T-cell (primary cell): ENCODE data around the gene FOXO3. TPM values are rescaled to one million over a fixed set of nuclear protein-coding genes. Genes with fewer than 3 reads are reported as not detected.
"Not testable (repeated sequence)": the region's sequence is repeated elsewhere in the genome, so short reads cannot be mapped to it uniquely, and the experiment has no call there.

Source experiments
- ATAC-seq, 4 experiments: fragments of 200-7000 bp in 3 of 4; fragments of 150-1000 bp in 1 of 4; cut with Tn5 transposase; replicated peaks in 1 of 4; 1 replicate in 3 of 4; 2 replicates in 1 of 4; pipeline ENCODE4 v1.10.0; 2021; ENCODE audit warnings: moderate library complexity in 3 of 4, mild to moderate bottlenecking in 2 of 4, moderate number of reproducible peaks in 1 of 4
- CTCF ChIA-PET, 2 donors: fragments of 300-600 bp; sonication (Branson Sonifier 250); formaldehyde crosslinking; loops; one replicate each; lab custom pipeline; 2022; ENCODE audit warnings: antibody characterized with exemption in 2 of 2; lab: Charles Lee
- POLR2A ChIA-PET, 2 donors: fragments of 300-600 bp; sonication (Branson Sonifier 250); formaldehyde crosslinking; loops; one replicate each; lab custom pipeline; 2022; ENCODE audit warnings: antibody characterized with exemption in 2 of 2; lab: Charles Lee
- DNase-seq, 35 experiments: peaks; one replicate each; pipeline versions ENCODE4 v3.0.0 to v3.0.0-alpha.2; 2013 to 2023
- H3K27ac ChIP-seq: one replicate; pipeline ENCODE4 v1.5.1; 2013; ENCODE audit warnings: low read length
- H3K27me3 ChIP-seq, 2 experiments: replicated peaks in 1 of 2; 1 replicate in 1 of 2; 2 replicates in 1 of 2; pipeline versions ENCODE4 v1.6.1 to v1.7.0; 2013; ENCODE audit warnings: low read length in 1 of 2, mixed read lengths in 1 of 2; ENCODE audit not compliant: control insufficient read depth in 2 of 2, insufficient read depth in 2 of 2; ENCODE audit errors: extremely low read depth in 1 of 2
- H3K36me3 ChIP-seq, 2 donors: 1 replicate in 1 of 2; 2 replicates in 1 of 2; pipeline versions ENCODE4 v1.6.1 to v1.7.0; 2013; ENCODE audit warnings: low read length in 1 of 2; ENCODE audit not compliant: control insufficient read depth in 2 of 2, insufficient read depth in 1 of 2; ENCODE audit errors: extremely low read depth in 1 of 2
- H3K4me1 ChIP-seq, 2 experiments: 1 replicate in 1 of 2; 2 replicates in 1 of 2; pipeline versions ENCODE4 v1.6.1 to v1.7.0; 2013; ENCODE audit warnings: low read length in 2 of 2, mixed read lengths in 1 of 2; ENCODE audit not compliant: insufficient read depth in 2 of 2, control insufficient read depth in 1 of 2; ENCODE audit errors: extremely low read depth in 1 of 2
- H3K4me3 ChIP-seq, 2 donors: 1 replicate in 1 of 2; 2 replicates in 1 of 2; pipeline versions ENCODE4 v1.5.1 to v1.7.0; 2013; ENCODE audit warnings: mild to moderate bottlenecking in 2 of 2, low read length in 1 of 2, moderate library complexity in 1 of 2; ENCODE audit not compliant: control insufficient read depth in 1 of 2; ENCODE audit errors: extremely low read depth in 1 of 2
- H3K9me3 ChIP-seq: 2 replicates; pipeline ENCODE4 v1.7.0; 2013
- H3K27ac Mint-ChIP-seq, 2 donors: one replicate each; pipeline ENCODE4 v1.8.0; 2020 to 2021; ENCODE audit warnings: mild to moderate bottlenecking in 2 of 2, mixed read lengths in 2 of 2
- H3K27me3 Mint-ChIP-seq, 2 donors: one replicate each; pipeline ENCODE4 v1.8.0; 2021 to 2022; ENCODE audit warnings: mixed read lengths in 2 of 2
- H3K36me3 Mint-ChIP-seq: one replicate; pipeline ENCODE4 v1.8.0; 2021; ENCODE audit warnings: mixed read lengths
- H3K4me1 Mint-ChIP-seq, 3 donors: one replicate each; pipeline ENCODE4 v1.8.0; 2020 to 2022; ENCODE audit warnings: mixed read lengths in 3 of 3, mild to moderate bottlenecking in 1 of 3
- H3K4me3 Mint-ChIP-seq, 3 donors: one replicate each; pipeline ENCODE4 v1.8.0; 2020 to 2022; ENCODE audit warnings: mild to moderate bottlenecking in 3 of 3, mixed read lengths in 3 of 3, moderate library complexity in 3 of 3
- H3K9me3 Mint-ChIP-seq, 3 donors: one replicate each; pipeline ENCODE4 v1.8.0; 2020 to 2022; ENCODE audit warnings: mixed read lengths in 3 of 3
- WGBS: methylation state at CpG from one replicate; pipeline ENCODE4 v1.1.5; 2013; ENCODE audit warnings: missing lambda C conversion rate; ENCODE audit not compliant: insufficient coverage; 5-methylcytosine and 5-hydroxymethylcytosine counted together
- total RNA-seq, 35 experiments: library from RNA in 6 of 35; stranded (reverse) in 6 of 35; fragments of 120-200 nt in 1 of 35; gene quantifications; one replicate each; pipeline versions ENCODE4 v1.2.1 to v1.2.4 and lab custom pipeline; 2013 to 2026

The FOXO3 gene
- total RNA-seq, 5 donors from 2014 or later (not counting 1 experiment from before 2014, with no cell fraction given), result 21.5 to 26.2 (median 22.2) TPM

DNA sequence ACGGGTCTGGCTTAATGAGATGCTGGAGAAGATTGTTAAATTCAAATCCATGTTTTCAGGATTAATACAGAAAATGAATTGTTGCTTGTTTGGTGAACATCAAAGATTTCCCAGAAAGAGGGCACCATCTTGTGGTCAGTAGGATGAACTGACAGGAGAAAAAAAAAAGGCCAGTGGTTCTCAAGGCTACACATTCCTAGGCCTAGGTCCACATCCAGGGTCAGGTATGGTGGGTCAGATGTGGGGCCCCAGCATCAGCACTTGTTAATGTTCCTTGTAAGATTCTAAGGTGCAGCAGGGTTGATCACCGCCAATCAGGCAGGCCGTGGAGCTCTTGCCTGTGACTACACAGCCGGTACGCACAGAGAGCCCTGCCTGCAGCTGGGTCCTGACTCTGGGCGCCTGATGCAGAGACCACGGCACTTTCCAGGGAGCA, 34.0 kb upstream of the FOXO3 start:
- no peak overlapping the region for H3K4me3 ChIP-seq
- Mint-ChIP-seq H3K27me3 (no peaks in the 10 kb centered on the region), H3K27ac (no peak overlapping the region), H3K36me3 (peaks cover 12% of the 10 kb centered on the region), H3K4me1 (no peaks in the 10 kb centered on the region), H3K9me3 (no peaks in the 10 kb centered on the region), H3K4me3 (no peak overlapping the region)
- no peak overlapping the region for H3K27ac ChIP-seq
- WGBS, result 84% methylated on average over 7 of the region's 7 CpGs
- H3K27me3 ChIP-seq, result peaks cover 0 to 4% of the 10 kb centered on the region in 2 experiments
- ChIA-PET CTCF (interaction anchor here in 1 of 2 donors (1.4 kb wide), 1 partner anchor 15 kb away, joined by 4 read pairs; no protein-coding TSS in a partner anchor), POLR2A (no interaction called here)
- H3K4me1 ChIP-seq, result no peaks in the 10 kb centered on the region
- ATAC-seq, result no peak
- no peaks in the 10 kb centered on the region for H3K36me3 ChIP-seq
- peak in 1 of 35 experiments; percentile 53 for DNase-seq
- H3K9me3 ChIP-seq, result no peaks in the 10 kb centered on the region

DNA sequence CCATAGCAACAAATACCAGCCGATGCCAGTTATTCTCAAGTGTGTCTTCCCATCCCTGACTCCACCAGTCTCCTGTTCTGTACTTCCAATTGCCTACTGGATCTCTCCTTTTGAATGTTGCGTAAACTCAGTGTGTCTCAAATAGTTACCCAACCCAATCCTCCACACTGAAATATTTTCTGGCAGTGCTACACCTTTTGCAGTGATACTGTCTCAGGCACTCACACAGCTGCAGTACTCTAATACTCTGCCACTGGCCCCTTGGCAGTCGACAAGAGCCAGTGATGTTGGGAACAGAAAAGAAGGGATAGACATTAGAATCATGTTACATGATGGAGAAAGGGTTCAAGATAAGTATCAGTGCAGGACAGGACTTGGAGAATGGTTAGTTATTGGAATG, 31.8 kb upstream of the FOXO3 start:
- H3K27me3 Mint-ChIP-seq, result no peaks in the 10 kb centered on the region
- no peaks in the 10 kb centered on the region for H3K36me3 Mint-ChIP-seq
- H3K27ac Mint-ChIP-seq, result no peak overlapping the region
- H3K4me1 ChIP-seq, result no peaks in the 10 kb centered on the region
- no peak overlapping the region for H3K4me3 ChIP-seq
- H3K27me3 ChIP-seq, result peaks cover 0 to 4% of the 10 kb centered on the region in 2 experiments
- no peaks in the 10 kb centered on the region for H3K9me3 Mint-ChIP-seq
- no peaks in the 10 kb centered on the region for H3K36me3 ChIP-seq
- H3K27ac ChIP-seq, result no peak overlapping the region
- POLR2A ChIA-PET, result no interaction called here
- WGBS, result 50% methylated on average over 3 of the region's 3 CpGs
- no peaks in the 10 kb centered on the region for H3K9me3 ChIP-seq
- CTCF ChIA-PET, result interaction anchor here in 1 of 2 donors (1.0 kb wide), 1 partner anchor 10 kb away, joined by 3 read pairs; no protein-coding TSS in a partner anchor
- H3K4me1 Mint-ChIP-seq, result no peaks in the 10 kb centered on the region
- no peak for DNase-seq
- no peak overlapping the region for H3K4me3 Mint-ChIP-seq
- no peak for ATAC-seq

DNA sequence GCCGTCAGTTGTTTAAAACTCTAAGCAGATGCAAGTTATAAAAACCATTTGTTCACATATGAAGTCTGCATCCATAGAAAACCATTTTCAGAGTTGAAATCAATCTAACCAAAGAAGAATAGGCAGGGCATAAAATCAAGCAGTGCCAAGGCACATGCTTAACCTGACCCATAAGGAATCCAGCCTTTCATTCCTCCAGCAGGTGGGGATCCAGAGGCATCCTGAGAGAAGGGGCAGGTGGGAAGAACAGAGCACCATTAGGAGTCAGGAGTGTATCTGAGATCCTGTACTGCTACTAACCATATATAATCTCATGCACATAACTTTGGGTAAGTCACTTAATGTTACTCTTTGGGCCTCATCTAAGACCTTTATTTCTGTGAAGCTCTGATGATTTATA, 29.4 kb upstream of the FOXO3 start:
- ATAC-seq, result no peak
- POLR2A ChIA-PET, result no interaction called here

DNA sequence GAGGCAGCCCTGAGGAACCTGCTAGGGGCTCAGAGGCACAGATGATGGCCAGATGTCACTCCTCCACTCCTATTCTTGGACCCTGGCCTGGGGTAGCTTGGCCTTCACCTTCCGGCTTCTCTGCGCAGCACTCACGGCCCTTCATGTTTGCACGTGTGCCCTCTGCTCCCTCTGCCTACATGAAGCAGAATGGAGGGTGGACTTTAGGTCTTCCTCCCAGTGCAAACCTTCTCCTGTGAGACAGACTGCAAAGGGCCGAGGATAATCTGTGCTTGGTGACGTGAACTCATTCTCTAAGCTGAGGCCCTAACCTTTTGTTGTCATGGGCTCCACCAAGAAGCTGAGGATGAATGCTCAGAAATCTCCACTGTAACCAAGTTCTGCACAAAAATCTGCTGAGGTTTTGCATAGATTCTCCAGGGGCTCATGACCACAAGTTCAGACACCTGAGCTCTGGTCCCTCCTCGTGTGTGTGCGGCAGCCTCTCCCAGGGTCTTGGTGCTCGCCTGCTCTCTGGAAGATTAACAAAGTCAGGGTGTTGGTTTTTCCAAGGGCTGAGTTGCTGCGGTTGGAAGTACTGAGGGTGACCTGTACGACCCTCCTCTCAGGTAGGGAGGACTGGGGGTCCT, 25.5 kb upstream of the FOXO3 start:
- CTCF ChIA-PET, result interaction anchor here (0.7 kb wide), 2 partner anchors 209 to 705 kb away, joined by 3 to 8 read pairs; no protein-coding TSS in a partner anchor
- Histone ChIP-seq H3K4me3 (no peak overlapping the region), H3K4me1 (no peaks in the 10 kb centered on the region), H3K36me3 (no peaks in the 10 kb centered on the region), H3K9me3 (no peaks in the 10 kb centered on the region), H3K27ac (no peak overlapping the region), H3K27me3 (peaks cover 0 to 3% of the 10 kb centered on the region in 2 experiments)
- POLR2A ChIA-PET, result no interaction called here
- H3K27me3 Mint-ChIP-seq, result peaks cover 0 to 6% of the 10 kb centered on the region in 2 donors
- no peak for DNase-seq
- no peak overlapping the region for H3K4me3 Mint-ChIP-seq
- peaks cover 0 to 6% (median 0%) of the 10 kb centered on the region in 3 donors for H3K9me3 Mint-ChIP-seq
- no peaks in the 10 kb centered on the region for H3K4me1 Mint-ChIP-seq
- no peak for ATAC-seq
- no peaks in the 10 kb centered on the region for H3K36me3 Mint-ChIP-seq
- H3K27ac Mint-ChIP-seq, result no peak overlapping the region
- WGBS, result 81% methylated on average over 5 of the region's 11 CpGs

More for the DNA sequence above, 29.4 kb upstream of the FOXO3 start:
- Mint-ChIP-seq H3K4me3 (no peak overlapping the region), H3K9me3 (no peaks in the 10 kb centered on the region), H3K27me3 (no peaks in the 10 kb centered on the region), H3K4me1 (no peaks in the 10 kb centered on the region), H3K36me3 (no peaks in the 10 kb centered on the region), H3K27ac (no peak overlapping the region)
- DNase-seq, result no peak
- no CpG with 5 or more reads among the region's 1 CpG for WGBS
- CTCF ChIA-PET, result interaction anchor here in 1 of 2 donors (1.4 kb wide), 1 partner anchor 10 kb away, joined by 5 read pairs; no protein-coding TSS in a partner anchor
- Histone ChIP-seq H3K9me3 (no peaks in the 10 kb centered on the region), H3K36me3 (no peaks in the 10 kb centered on the region), H3K27ac (no peak overlapping the region), H3K27me3 (peaks cover 0 to 6% of the 10 kb centered on the region in 2 experiments), H3K4me1 (no peaks in the 10 kb centered on the region), H3K4me3 (no peak overlapping the region)

DNA sequence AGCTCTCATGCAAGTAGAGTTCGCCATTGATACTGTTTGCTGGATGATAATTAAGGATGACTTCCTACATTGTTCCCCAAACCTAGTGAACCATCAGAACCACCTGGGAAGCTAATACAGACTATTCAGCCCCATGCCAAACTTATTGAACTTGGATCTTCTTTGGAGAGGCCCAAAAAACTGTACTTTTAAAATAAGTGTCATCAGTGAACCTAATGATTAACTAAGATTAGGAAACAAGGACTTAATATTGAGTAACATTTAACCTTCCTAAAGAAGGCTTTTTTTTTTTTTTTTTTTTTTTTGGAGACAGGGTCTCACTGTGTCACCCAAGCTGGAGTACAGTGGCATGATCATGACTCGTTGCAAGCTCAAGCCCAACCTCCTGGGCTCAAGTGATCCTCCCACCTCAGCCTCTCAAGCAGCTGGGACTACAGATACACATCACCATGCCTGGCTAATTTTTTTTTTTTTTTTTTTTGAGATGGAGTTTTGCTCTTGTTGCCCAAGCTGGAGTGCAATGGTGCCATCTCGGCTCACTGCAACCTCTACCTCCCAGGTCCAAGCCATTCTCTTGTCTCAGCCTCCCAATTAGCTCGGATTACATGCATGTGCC, 24.7 kb upstream of the FOXO3 start:
- not testable (repeated sequence) for H3K4me3 Mint-ChIP-seq, ATAC-seq, H3K9me3 ChIP-seq, DNase-seq, H3K4me1 Mint-ChIP-seq, H3K4me3 ChIP-seq, H3K27me3 ChIP-seq, H3K36me3 ChIP-seq, H3K27me3 Mint-ChIP-seq, H3K36me3 Mint-ChIP-seq, H3K27ac ChIP-seq, H3K27ac Mint-ChIP-seq, H3K4me1 ChIP-seq, H3K9me3 Mint-ChIP-seq
- ChIA-PET POLR2A (interaction anchor here in 1 of 2 donors (0.7 kb wide), 1 partner anchor 165 kb away, joined by 6 read pairs; no protein-coding TSS in a partner anchor), CTCF (interaction anchor here (0.6 to 0.7 kb wide), 5 partner anchors 174 to 944 kb away, joined by 3 to 8 read pairs (median 7); no protein-coding TSS in a partner anchor)
- WGBS, result no CpG with 5 or more reads among the region's 4 CpGs
